HT1080 (cell line): ENCODE measurements around the gene RALGDS. TPM values are rescaled to one million over a fixed set of nuclear protein-coding genes. Genes with fewer than 3 reads are reported as not detected.
"Not testable (repeated sequence)": the region's sequence is repeated elsewhere in the genome, so short reads cannot be mapped to it uniquely, and the experiment has no call there.

ENCODE experiments used
- DNase-seq: peaks from one replicate; pipeline ENCODE4 v3.0.0-alpha.2; 2015; ENCODE audit warnings: low read depth
- polyA plus RNA-seq, 2 experiments: library from polyadenylated mRNA; depleted of rRNA; stranded (reverse); fragments of >200 nt; gene quantifications; 2 replicates each; pipeline ENCODE4 v1.2.3, GENCODE V29; 2015
- total RNA-seq: library from RNA; depleted of rRNA; stranded (reverse); fragments of >200 nt; shearing (Covaris generic); gene quantifications from 2 replicates; pipeline ENCODE4 v1.2.3, GENCODE V29; 2014; rRNA removed

The RALGDS gene
- 20.9 and 23.4 TPM in 2 replicates for total RNA-seq
- 26.8 and 29.2 TPM in 2 replicates for polyA plus RNA-seq (2015; cell fraction: cytosol; rRNA removed)
- 67.4 and 82.9 TPM in 2 replicates for polyA plus RNA-seq (2015; cell fraction: nucleus; rRNA removed)

DNA sequence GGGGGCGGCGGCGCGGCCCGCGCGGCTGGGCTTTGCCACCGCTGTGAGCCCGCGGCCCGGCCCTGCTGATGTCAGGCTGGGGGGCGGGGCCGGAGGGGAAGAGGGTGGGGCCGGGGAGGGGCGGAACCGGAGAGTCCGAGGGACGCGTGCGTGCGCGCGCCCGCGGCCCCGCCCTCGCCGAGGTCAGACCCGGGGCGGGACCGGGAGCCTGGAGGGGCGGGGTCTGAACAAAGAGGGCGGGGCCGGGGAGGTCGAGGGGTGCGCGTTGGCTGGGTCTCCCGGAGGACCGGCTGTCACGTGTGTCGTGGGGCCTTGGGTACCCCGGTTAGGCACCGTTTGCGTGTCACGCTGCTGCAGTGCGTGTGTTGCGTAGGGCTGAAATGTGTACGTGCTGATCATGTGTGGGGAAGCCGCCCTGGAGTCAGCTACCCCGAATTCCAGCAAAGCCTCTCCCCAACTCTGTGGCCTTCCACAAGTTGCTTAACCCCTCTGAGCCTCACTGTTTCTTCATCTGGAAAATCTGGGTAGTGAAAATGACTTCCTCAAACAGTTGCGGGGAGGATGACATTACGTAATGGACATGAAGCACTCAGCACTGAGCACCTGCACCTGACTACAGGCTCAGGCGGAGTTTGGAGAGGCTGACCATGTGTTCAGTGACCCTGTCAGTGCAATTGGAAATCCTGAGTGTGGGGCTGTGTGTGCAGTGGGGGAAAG lies at the start of gene RALGDS:
Gene RALGDS, minus strand, starts transcription at position 43 of the 717 bp plus-strand sequence. CDS start 86 bp downstream, outside the sequence.
- no peak for DNase-seq

GRCh38 chr9:133170716-133171115 lies 49.7 kb upstream of the RALGDS start:
- DNase-seq: no peak

DNA sequence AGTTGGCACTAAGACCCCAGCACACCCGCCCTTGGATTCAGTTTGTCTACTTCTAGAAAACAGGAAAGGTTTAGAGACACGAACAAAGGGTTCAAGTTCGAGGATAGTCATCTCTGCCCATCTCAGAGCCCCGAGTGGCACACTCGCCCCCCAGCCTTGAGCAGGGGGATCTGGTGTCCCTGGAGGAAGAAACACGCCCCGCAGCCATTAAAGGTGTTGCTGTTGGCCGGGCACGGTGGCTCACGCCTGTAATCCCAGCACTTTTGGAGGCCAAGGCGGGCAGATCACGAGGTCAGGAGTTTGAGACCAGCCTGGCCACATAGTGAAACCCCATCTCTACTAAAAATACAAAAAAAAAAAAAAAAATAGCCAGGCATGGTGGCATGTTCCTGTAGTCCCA lies 48.6 kb upstream of the RALGDS start:
- not testable (repeated sequence) for DNase-seq

- no peak for DNase-seq
Observed at GRCh38 chr9:133169102-133169501, 48.1 kb upstream of the RALGDS start.

DNA sequence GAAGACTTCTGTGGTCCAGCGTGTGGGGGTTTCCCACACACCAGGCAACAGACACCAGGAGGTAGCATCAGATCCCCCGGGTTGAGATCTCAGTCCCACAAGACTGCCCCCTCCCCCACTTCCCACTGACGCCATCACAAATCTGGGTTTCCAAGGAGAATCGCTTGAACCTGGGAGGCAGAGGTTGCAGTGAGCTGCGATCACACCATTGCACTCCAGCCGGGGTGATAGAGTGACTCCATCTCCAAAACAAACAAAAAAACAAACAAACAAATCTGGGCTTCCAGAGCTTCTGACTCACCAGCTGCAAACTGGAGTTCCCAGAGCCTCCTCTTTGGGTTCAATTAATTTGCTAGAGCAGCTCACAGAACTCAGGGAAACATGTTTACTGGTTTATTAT lies 47.4 kb upstream of the RALGDS start:
- DNase-seq: no peak

DNA sequence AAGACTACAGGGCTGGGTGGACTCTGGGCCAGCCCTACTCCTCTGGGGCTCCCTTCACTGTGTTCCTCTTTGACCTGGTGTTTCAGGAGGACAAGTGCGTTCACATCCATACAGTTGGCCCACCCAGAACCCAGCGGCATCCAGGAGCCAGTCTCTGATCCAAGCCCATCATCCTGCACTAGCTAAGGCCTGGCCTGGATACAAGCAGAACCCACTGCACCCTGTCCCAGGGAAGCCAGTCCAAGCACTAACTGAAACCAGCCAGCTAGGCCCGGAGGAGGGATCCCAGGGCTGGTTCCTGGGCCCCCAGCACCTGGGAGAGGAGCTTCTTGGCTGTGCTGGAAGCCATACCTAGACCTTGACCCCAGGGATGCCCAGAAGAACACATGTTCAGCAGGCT lies 46.7 kb upstream of the RALGDS start:
- DNase-seq: no peak

DNA sequence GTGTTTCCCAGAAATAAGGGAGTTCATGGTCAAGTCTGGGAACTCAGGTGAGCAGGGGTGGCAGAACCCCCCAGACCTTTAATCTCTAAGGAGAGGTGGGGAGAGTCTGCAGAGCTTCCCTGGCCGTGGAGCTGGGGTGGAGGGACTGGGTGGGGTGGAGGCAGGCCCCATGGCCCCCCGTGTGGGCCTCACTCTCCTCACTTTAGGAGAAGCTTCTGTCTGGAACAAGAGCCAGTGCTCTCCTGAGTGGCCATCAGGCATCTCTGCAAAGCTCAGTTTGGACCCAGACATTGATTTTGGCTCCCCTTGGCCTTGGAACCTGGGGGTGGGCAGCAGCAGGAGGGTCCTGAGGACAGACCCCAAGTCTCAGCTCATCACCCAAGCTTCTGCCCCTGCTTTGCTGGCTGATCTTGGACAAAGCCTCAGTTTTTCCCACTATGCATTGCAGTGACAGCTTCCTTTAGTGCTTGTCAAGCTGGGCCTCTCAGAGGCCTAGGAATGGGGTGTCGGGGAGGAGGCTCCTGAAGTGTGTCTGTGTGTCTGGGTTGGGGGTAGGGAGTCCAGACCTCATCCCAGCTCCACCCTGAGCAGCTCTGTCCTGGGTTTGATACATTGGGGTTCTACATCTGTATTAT lies 46.2 kb upstream of the RALGDS start:
- DNase-seq: no peak

DNA sequence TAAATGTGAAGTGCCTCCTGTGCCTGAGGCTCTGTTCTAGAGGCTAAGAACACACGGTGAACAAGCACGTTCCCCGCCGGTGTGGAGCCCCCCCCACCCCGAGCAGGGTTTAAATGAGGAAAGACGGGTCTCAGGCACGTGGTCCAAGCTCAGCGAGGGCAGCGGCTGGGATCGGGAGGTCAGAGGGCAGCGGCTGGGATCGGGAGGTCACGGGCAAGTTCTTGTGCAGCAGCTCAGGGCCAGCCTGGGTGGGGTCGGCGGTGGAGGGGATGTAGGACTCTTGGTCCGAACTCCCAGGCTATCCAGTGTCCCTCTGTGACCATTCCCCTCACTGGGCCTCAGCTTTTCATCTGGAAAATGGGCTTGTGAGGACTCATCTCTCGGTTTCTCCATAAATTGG lies 45.4 kb upstream of the RALGDS start:
- no peak for DNase-seq

DNA sequence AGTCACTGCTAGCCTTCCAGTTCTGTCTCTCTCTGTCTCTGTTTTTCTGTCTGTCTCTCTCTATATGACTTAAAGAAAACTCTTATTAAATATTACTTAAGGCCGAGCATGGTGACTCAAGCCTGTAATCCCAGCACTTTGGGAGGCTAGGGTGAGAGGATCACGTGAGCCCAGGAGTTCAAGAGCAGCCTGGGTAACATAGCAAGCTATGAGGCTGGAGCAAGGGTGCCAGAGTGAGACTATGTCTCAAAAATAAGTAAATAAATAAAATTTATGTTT lies 44.4 kb upstream of the RALGDS start:
- no peak for DNase-seq

DNA sequence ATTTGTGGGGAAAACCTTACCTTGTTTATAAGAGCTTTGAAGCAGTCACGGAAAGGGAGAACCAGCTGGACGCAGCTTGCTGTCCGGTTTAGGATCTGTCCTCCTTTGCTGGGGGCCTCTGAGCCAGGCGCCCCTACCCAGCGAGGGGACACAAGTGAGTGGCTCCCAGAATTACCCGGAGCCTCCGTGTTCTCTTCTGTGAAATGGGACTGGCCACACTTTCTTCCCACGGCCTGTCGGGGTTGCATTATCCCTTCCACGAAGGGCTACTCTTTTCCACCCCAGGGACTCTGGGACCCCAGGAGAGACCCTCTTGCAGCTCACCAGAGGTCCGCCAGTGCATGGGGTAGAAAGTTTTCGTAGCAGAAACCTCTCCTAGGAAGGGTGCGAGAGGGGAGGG lies 43.2 kb upstream of the RALGDS start:
- no peak for DNase-seq

DNA sequence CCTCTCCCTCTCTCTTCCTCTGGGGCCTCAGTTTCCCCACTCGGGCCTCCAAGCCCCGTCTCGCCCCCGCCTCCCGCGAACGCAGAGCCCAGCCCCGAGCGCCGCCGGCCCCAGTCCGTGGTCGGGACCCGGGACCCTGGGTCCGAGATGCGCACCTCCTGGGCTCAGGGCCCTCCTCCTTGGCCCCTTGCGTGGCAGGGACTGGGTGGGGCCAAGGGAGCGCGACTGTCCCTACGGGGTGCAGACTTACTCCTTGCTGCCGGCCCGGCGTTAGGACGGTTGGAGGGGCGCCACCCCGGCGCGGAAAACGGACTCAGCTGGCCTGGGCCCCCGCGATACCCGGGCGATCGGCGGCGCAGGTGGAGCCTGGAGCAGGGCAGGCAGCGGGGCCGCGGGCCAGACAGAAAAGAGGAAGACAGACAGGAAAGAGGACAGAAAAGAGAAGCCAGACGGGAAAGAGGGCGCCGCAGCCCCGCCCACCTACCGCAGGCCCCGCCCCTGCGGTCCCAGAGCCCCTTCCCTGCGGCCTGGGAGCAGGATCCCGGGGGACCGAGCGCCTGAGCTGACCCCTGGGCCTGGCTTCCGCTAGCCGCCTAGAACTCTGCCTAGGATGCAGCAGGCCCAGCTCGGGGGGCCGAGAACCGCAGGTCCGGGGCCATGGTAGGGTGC lies 42.6 kb upstream of the RALGDS start, which contains the start of gene GBGT1:
Gene GBGT1, minus strand, starts transcription at position 411 of the 669 bp plus-strand sequence. CDS start 1,502 bp downstream, outside the sequence.
- no peak for DNase-seq

DNA sequence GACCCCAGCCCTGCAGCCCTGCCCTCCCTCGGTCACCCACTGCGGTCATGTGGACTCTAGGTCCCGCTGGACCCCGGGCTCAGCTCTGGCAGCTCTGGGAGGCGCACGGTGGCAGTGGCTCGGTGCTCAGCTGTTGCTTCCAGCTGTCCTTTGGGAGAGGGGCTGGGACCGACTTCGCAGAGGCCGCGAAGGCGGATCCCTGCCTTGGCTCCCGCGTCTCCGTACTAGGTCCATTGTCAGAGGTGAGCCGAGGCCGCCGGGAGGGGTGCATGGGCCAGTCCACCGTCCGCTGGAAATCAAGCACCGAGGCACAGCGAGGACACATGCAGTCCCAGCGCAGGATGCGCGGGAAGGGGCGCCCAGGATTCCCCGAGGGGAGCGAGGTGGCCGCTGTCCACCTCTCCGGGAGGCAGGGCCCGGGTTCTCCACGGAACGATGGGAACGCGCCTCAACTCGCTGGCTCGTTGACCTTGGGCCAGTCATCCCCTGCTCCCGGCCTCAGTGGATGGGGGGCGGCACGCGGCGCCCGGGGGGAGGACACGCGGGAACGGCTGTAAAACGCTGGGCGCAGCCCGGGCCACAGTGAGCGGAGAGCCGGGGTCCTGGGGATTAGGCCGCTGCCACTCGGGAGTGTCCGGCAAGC lies 41.9 kb upstream of the RALGDS start:
- no peak for DNase-seq

- no peak for DNase-seq
Observed at GRCh38 chr9:133161547-133161950, 40.5 kb upstream of the RALGDS start.

DNA sequence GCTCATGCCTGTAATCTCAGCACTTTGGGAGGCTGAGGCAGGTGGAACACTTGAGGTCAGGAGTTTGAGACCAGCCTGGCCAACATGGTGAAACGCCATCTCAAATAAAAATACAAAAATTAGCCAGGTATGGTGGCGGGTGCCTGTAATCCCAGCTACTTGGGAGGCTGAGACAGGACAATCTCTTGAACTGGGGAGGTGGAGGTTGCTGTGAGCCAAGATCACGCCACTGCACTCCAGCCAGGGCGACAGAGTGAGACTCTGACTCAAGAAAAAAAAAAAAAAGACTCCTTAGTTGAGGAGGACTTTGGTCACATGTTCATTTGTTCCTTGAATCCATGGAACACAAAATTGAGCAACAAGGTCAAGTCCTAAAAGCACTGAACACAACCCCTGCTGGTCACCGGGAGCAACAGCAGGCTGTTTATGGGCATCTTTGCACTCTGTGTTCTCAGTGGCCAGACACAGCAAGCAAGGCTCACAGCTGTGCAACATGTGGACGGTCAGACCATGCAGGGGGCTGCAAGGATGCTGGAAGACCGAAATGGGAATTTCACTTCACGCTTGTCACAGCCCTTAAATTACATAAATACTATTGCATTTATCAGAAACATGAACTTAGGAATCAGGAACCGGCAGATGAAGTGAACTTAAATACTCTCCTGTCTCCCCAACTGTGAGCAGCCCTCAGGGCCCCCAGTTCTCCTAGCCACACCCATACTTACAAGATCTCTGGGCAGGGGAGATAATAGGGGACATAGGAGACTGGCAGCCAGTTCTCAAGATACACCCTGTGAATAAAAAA lies 39.9 kb upstream of the RALGDS start:
- DNase-seq: peak; percentile 46

DNA sequence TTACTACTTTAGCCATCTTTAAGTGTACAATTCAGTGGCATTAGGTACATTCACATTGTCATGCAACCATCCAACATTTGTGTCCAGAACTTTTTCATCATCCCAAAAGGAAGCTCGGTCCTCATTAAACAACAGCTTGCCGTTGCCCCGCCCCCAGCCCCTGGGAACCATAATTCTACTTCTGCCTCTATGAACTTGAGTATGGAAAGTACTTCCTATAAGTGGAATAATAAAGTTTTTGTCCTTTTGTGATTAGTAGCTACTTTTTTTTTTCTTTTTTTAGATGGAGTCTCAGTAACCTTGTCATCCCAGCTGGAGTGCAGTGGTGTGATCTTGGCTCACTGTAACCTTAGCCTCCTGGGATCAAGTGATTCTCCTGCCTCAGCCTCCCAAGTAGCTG lies 37.7 kb upstream of the RALGDS start:
- DNase-seq: no peak

GRCh38 chr9:133155156-133155555 lies 34.1 kb upstream of the RALGDS start:
- no peak for DNase-seq

DNA sequence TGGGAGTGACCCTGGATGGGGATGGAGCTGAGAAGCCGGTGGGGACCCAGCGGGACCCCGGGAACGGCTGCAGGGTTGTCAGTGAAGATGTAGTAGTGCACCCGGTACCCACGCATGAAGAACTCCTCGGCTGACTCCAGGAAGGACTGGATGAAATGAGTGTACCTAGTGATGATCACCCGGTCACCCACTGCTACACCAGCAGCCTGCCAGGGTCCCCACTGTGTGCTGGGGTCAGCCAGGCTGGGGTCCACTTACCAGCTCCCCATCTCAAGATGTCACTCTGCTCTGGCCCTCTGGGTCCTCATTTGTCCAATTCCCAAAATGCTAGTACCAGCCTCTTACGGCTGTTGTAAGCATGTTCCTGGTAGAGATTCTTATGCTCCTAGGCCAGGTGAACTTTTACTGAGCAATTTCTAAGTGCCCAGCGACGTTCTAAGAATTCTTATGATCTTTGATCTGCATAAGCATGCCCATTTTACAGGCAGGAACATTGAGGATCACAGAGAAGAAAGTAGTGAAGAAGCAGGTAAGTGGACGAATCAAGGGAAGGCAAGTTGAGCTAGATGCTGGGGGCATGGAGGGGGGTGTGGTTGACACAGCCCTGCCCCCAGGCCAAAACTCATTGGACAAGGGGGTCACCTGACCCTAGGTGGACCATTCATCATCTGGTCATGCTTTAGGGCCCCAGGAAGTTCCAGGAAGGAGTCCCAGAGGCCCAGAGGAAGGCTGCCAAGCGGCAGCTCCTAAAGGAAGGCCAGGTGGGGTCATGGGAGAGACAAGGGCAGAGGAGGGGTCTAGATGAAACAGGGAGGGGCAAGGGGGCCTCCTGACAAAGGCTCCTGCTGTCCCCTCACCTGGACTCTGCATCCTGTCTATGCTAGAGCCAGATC lies 33.3 kb upstream of the RALGDS start:
- DNase-seq: no peak

DNA sequence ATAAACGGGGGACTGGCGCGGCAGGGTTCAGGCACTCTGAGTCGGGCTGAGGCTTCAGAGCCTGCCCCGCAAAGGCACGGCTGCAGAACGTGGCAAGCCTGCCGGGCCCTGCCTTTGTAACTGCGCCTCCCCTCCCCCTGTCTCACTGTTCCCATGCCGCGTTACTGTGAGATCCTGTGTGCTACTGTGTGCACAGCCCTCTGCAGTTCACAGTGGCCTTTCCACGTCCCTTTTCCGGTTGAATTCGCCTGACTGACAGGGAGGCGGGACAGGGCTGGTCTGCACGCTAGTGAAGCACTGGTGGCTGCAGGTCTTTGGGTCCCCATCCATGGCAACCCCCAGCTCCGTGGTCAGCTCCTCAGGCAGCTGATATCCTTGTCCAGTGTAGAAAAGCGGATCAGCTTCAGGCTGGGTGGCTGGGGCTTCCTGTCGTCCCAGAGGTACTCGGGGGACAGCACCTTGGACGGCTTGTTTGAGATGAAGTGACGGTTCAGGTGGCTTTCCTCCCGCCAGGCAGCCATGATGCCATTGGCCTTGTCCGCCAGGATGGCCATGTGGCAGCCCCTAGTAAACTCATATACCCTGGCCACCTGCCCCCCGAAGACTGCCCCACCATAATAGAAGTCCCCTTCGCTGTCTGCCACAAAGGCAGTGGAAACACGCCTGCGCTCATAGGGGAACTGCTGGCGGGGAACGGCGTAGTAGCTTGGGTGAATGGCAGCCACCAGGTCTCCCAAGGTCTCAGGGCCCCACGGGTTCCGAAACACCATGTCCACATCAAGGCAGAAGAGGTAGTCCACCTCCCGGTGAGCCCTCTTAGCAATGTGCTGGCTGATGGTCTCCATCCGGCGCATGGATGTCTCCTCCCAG lies 32.4 kb upstream of the RALGDS start:
- DNase-seq: no peak
